ENCODE measurements around the gene KRTAP10-2. TPM values are rescaled to one million over a fixed set of nuclear protein-coding genes. Genes with fewer than 3 reads are reported as not detected.
A peak's percentile ranks its signal among the peaks of the same experiment; 100 is the strongest.
"Not testable (repeated sequence)": the region's sequence is repeated elsewhere in the genome, so short reads cannot be mapped to it uniquely, and the experiment has no call there.

KRTAP10-2 gene
- total RNA-seq, 1 donor from 2014 or later = not detected

DNA sequence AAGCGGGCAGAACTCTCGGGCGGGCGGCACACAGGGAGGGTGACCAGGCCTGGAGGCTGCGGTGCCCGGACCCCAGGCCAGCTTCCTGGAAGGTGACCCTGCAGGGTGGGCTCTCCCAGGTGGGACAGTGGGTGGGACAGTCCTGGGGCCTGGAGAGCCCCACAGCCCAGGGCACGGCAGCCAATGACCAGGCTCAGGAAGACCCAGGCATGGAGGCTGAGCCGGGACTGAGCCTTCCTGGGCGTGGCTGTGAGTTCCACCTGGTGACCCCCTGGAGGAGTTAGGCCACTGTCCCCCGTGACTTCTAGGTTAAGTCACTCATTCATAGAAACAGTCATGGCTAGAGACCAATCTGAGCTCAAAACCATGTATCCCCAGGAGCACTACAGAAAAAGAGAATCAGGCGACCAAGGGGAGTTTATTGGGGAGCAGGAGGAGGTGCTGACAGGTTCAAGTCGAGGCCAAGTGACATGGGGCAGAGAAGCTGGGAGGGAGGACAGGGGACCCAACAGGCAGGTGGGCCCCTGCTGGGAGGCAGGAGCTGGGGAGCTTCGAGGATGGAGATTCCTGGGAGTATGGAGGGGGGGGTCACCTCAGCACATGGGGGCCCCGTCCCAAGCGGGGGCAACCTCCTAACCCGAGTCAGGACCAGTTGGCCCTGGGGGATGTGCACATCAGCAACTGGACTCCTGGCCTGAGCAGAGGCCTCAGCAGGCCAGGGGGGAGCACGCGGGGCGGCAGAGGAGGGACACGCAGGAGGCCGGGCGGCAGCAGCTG lies 27.9 kb upstream of the KRTAP10-2 start:
- Mint-ChIP-seq H3K4me3 (no peak overlapping the region), H3K36me3 (ENCODE audit: low read depth) (peaks cover 17% of the 10 kb centered on the region), H3K4me1 (peaks cover 7% of the 10 kb centered on the region), H3K27ac (ENCODE audit: unreplicated experiment) (peak overlapping the region; percentile 55), H3K9me3 (peaks cover 12% of the 10 kb centered on the region), H3K27me3 (ENCODE audit: low read depth) (peaks cover 15% of the 10 kb centered on the region)
- TF ChIP-seq, protein P1, sequence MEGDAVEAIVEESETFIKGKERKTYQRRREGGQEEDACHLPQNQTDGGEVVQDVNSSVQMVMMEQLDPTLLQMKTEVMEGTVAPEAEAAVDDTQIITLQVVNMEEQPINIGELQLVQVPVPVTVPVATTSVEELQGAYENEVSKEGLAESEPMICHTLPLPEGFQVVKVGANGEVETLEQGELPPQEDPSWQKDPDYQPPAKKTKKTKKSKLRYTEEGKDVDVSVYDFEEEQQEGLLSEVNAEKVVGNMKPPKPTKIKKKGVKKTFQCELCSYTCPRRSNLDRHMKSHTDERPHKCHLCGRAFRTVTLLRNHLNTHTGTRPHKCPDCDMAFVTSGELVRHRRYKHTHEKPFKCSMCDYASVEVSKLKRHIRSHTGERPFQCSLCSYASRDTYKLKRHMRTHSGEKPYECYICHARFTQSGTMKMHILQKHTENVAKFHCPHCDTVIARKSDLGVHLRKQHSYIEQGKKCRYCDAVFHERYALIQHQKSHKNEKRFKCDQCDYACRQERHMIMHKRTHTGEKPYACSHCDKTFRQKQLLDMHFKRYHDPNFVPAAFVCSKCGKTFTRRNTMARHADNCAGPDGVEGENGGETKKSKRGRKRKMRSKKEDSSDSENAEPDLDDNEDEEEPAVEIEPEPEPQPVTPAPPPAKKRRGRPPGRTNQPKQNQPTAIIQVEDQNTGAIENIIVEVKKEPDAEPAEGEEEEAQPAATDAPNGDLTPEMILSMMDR (conservative IDR thresholded peaks at IDR 0.05) = no peak
- DNase-seq (ENCODE audit: low read depth, low spot score) = no peak

DNA sequence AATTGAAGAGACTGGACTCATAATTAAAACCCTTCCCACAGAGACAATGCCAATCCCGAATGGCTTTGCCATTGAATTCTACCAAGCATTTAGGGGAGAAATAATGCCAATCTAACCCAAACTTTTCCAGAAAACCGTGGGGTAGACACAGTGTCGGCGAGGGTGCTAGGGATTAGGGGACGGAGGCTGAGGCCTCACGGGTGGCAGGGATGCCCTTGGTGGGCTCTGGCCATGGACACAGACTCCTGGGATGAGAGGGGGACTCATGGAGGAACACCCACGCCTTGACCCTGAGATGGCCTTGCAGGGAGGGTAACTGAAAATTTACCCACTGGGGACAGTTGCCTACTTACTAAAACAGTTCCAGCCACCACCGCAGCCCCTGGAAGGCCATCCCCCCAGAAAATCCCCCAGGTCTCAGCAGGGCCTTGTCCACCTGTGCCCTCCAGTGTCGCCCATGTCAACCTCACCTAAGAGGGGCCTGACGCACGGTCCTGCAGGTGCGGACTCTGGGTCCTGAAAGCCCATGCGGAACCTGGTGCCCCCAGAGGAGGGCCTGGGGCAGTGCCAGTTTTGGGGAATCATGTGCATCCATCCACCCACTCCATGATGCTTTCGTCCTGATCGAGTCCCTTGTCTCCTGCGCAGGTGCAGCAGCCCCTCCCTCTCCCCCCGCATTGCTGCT lies 27.2 kb upstream of the KRTAP10-2 start:
- DNase-seq (ENCODE audit: low read depth, low spot score) = no peak
- TF ChIP-seq, protein P1 (conservative IDR thresholded peaks at IDR 0.05) = no peak
- Mint-ChIP-seq H3K4me3 (no peak overlapping the region), H3K9me3 (peaks cover 12% of the 10 kb centered on the region), H3K27me3 (ENCODE audit: low read depth) (peaks cover 9% of the 10 kb centered on the region), H3K4me1 (peaks cover 6% of the 10 kb centered on the region), H3K36me3 (ENCODE audit: low read depth) (peaks cover 17% of the 10 kb centered on the region), H3K27ac (ENCODE audit: unreplicated experiment) (no peak overlapping the region)

DNA sequence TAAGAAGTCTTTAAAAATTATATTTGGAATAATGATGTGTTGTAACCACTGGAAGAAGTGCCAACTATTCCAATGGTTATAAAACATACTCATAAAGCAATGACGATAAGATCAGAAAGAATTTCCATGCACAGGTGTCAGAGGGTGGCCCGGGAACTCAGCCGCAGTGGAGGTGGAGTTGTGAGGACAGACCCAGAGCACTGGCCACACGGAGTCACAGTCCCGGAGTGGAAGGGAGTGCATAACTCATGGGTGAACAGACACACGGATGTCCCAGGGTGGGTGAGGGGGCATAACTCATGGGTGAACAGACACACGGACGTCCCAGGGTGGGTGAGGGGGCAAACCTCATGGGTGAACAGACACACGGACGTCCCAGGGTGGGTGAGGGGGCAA lies 24.7 kb upstream of the KRTAP10-2 start:
- H3K9me3 Mint-ChIP-seq = peaks cover 11% of the 10 kb centered on the region
- peaks cover 8% of the 10 kb centered on the region for H3K36me3 Mint-ChIP-seq (ENCODE audit: low read depth)
- TF ChIP-seq, protein P1 (conservative IDR thresholded peaks at IDR 0.05) = no peak
- no peaks in the 10 kb centered on the region for H3K4me1 Mint-ChIP-seq
- H3K27ac Mint-ChIP-seq (ENCODE audit: unreplicated experiment) = no peak overlapping the region
- H3K27me3 Mint-ChIP-seq (ENCODE audit: low read depth) = peaks cover 2% of the 10 kb centered on the region
- no peak overlapping the region for H3K4me3 Mint-ChIP-seq
- DNase-seq (ENCODE audit: low read depth, low spot score) = no peak

GRCh38 chr21:44575307-44576024 lies 24.2 kb upstream of the KRTAP10-2 start:
- TF ChIP-seq, protein P1 (conservative IDR thresholded peaks at IDR 0.05) = no peak
- H3K27ac Mint-ChIP-seq (ENCODE audit: unreplicated experiment) = no peak overlapping the region
- peaks cover 11% of the 10 kb centered on the region for H3K9me3 Mint-ChIP-seq
- DNase-seq (ENCODE audit: low read depth, low spot score) = no peak
- H3K4me3 Mint-ChIP-seq = no peak overlapping the region
- no peaks in the 10 kb centered on the region for H3K4me1 Mint-ChIP-seq
- peaks cover 2% of the 10 kb centered on the region for H3K27me3 Mint-ChIP-seq (ENCODE audit: low read depth)
- peaks cover 10% of the 10 kb centered on the region for H3K36me3 Mint-ChIP-seq (ENCODE audit: low read depth)

GRCh38 chr21:44574457-44575306 lies 23.4 kb upstream of the KRTAP10-2 start:
- Mint-ChIP-seq H3K4me3 (no peak overlapping the region), H3K4me1 (no peaks in the 10 kb centered on the region), H3K36me3 (ENCODE audit: low read depth) (peaks cover 11% of the 10 kb centered on the region), H3K27ac (ENCODE audit: unreplicated experiment) (no peak overlapping the region), H3K27me3 (ENCODE audit: low read depth) (peaks cover 2% of the 10 kb centered on the region), H3K9me3 (peaks cover 13% of the 10 kb centered on the region)
- TF ChIP-seq, protein P1 (conservative IDR thresholded peaks at IDR 0.05) = no peak
- DNase-seq (ENCODE audit: low read depth, low spot score) = no peak

DNA sequence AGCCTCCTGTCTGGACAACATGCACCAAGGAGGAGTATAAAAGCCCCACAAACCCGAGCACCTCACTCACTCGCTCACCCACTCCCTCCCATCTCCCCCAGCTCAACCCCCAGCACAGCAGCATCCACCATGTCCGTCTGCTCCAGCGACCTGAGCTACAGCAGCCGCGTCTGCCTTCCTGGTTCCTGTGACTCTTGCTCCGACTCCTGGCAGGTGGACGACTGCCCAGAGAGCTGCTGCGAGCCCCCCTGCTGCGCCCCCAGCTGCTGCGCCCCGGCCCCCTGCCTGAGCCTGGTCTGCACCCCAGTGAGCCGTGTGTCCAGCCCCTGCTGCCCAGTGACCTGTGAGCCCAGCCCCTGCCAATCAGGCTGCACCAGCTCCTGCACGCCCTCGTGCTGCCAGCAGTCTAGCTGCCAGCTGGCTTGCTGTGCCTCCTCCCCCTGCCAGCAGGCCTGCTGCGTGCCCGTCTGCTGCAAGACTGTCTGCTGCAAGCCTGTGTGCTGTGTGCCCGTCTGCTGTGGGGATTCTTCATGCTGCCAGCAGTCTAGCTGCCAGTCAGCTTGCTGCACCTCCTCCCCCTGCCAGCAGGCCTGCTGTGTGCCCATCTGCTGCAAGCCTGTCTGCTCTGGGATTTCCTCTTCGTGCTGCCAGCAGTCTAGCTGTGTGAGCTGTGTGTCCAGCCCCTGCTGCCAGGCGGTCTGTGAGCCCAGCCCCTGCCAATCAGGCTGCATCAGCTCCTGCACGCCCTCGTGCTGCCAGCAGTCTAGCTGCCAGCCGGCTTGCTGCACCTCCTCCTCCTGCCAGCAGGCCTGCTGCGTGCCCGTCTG lies 22.5 kb upstream of the KRTAP10-2 start, which contains the start of gene KRTAP10-4:
Gene KRTAP10-4 (plus strand): TSS at position 100 of the 827 bp plus-strand sequence. CDS start 30 bp downstream, at position 130.
- not testable (repeated sequence) for H3K4me1 Mint-ChIP-seq; H3K4me3 Mint-ChIP-seq; H3K27me3 Mint-ChIP-seq (ENCODE audit: low read depth); DNase-seq (ENCODE audit: low read depth, low spot score)
- peaks cover 11% of the 10 kb centered on the region for H3K36me3 Mint-ChIP-seq (ENCODE audit: low read depth)
- peaks cover 13% of the 10 kb centered on the region for H3K9me3 Mint-ChIP-seq
- peak within 1 kb of the TSS; percentile 43 for H3K27ac Mint-ChIP-seq (ENCODE audit: unreplicated experiment)
